WTC11 (cell line): ENCODE results near the gene LYG1. TPM values are rescaled to one million over a fixed set of nuclear protein-coding genes. Genes with fewer than 3 reads are reported as not detected.
A peak's percentile ranks its signal among the peaks of the same experiment; 100 is the strongest.

Source experiments
- ATF1 ChIP-seq: sonication (generic); formaldehyde crosslinking; IDR thresholded peaks from 2 replicates; pipeline ENCODE4 v1.8.1; 2023; ENCODE audit warnings: mild to moderate bottlenecking, moderate library complexity, missing genetic modification reagents
- CBFB ChIP-seq: sonication (generic); formaldehyde crosslinking; IDR thresholded peaks from 2 replicates; pipeline ENCODE4 v1.8.1; 2022; ENCODE audit warnings: mild to moderate bottlenecking, low read depth, missing genetic modification reagents
- CREB1 ChIP-seq: sonication (generic); formaldehyde crosslinking; IDR thresholded peaks from 2 replicates; pipeline ENCODE4 v1.8.0; 2023; ENCODE audit warnings: mild to moderate bottlenecking, missing genetic modification reagents
- ELF4 ChIP-seq: sonication (generic); formaldehyde crosslinking; IDR thresholded peaks from 2 replicates; pipeline ENCODE4 v1.8.1; 2022; ENCODE audit warnings: low read depth, mild to moderate bottlenecking, moderate library complexity, missing genetic modification reagents
- FOXP1 ChIP-seq: sonication (generic); formaldehyde crosslinking; IDR thresholded peaks from 2 replicates; pipeline ENCODE4 v1.8.0; 2022; ENCODE audit warnings: missing genetic modification reagents, mild to moderate bottlenecking, moderate library complexity, borderline replicate concordance
- GABPB1 ChIP-seq: sonication (generic); formaldehyde crosslinking; IDR thresholded peaks from 2 replicates; pipeline ENCODE4 v1.8.1; 2023; ENCODE audit warnings: mild to moderate bottlenecking, missing genetic modification reagents
- HMGA2 ChIP-seq: fragments of 250-450 bp; sonication (Bioruptor Pico); IDR thresholded peaks from 2 replicates; pipeline ENCODE4 v1.4.0; 2021; ENCODE audit warnings: mild to moderate bottlenecking, moderate library complexity
- MXD4 ChIP-seq: fragments of 250-450 bp; sonication (Bioruptor Pico); IDR thresholded peaks from 2 replicates; pipeline ENCODE4 v1.8.0; 2021; ENCODE audit warnings: mild to moderate bottlenecking, moderate library complexity, borderline replicate concordance
- MYBL2 ChIP-seq: sonication (generic); formaldehyde crosslinking; IDR thresholded peaks from 2 replicates; pipeline ENCODE4 v1.8.1; 2023; ENCODE audit warnings: mild to moderate bottlenecking, moderate library complexity, missing genetic modification reagents
- NFATC4 ChIP-seq: fragments of 250-450 bp; sonication (Bioruptor Pico); IDR thresholded peaks from 2 replicates; pipeline ENCODE4 v1.9.0; 2021; ENCODE audit warnings: mild to moderate bottlenecking
- RELA ChIP-seq: sonication (generic); formaldehyde crosslinking; IDR thresholded peaks from 2 replicates; pipeline ENCODE4 v1.8.1; 2022; ENCODE audit warnings: missing genetic modification reagents, mild to moderate bottlenecking, borderline replicate concordance
- TP53 ChIP-seq: sonication (generic); formaldehyde crosslinking; IDR thresholded peaks from 2 replicates; pipeline ENCODE4 v1.8.1; 2023; ENCODE audit warnings: mild to moderate bottlenecking, missing genetic modification reagents
- ZNF232 ChIP-seq: sonication (generic); formaldehyde crosslinking; IDR thresholded peaks from 2 replicates; pipeline ENCODE4 v1.8.0; 2022; ENCODE audit warnings: mild to moderate bottlenecking, missing genetic modification reagents
- ZNF263 ChIP-seq: sonication (generic); formaldehyde crosslinking; IDR thresholded peaks from 2 replicates; pipeline ENCODE4 v1.8.1; 2022; ENCODE audit warnings: low read depth, mild to moderate bottlenecking, moderate library complexity, missing genetic modification reagents
- ZNF416 ChIP-seq: fragments of 250-450 bp; sonication (Bioruptor Pico); IDR thresholded peaks from 2 replicates; pipeline ENCODE4 v1.9.0; 2021; ENCODE audit warnings: mild to moderate bottlenecking, inconsistent platforms
- total RNA-seq: library from RNA; stranded (reverse); gene quantifications from 3 replicates; pipeline ENCODE4 v1.2.3, GENCODE V29; 2021
- TF ChIP-seq, protein P1 (sequence below): sonication (generic); formaldehyde crosslinking; IDR thresholded peaks from 2 replicates; pipeline ENCODE4 v1.8.0; 2022; ENCODE audit warnings: missing genetic modification reagents
- TF ChIP-seq, protein P2 (sequence below): sonication (generic); formaldehyde crosslinking; IDR thresholded peaks from 2 replicates; pipeline ENCODE4 v1.8.1; 2022; ENCODE audit warnings: low read depth, mild to moderate bottlenecking, moderate library complexity, missing genetic modification reagents, borderline replicate concordance
- TF ChIP-seq, protein P3 (sequence below): fragments of 250-450 bp; sonication (Bioruptor Pico); IDR thresholded peaks from 2 replicates; pipeline ENCODE4 v1.8.0; 2021; ENCODE audit warnings: mild to moderate bottlenecking
- TF ChIP-seq, protein P4 (sequence below): fragments of 250-450 bp; sonication (Bioruptor Pico); IDR thresholded peaks from 2 replicates; pipeline ENCODE4 v2.1.2; 2022; ENCODE audit warnings: mild to moderate bottlenecking, moderate library complexity
- TF ChIP-seq, protein P5 (sequence below): sonication (generic); formaldehyde crosslinking; IDR thresholded peaks from 2 replicates; pipeline ENCODE4 v1.8.1; 2023; ENCODE audit warnings: mild to moderate bottlenecking, missing genetic modification reagents, moderate library complexity
- TF ChIP-seq, protein P6 (sequence below): sonication (generic); formaldehyde crosslinking; IDR thresholded peaks from 2 replicates; pipeline ENCODE4 v1.8.0; 2023; ENCODE audit warnings: missing genetic modification reagents, mild to moderate bottlenecking, borderline replicate concordance

Gene LYG1
- total RNA-seq, 1 experiment from 2014 or later = 0.35 TPM

DNA sequence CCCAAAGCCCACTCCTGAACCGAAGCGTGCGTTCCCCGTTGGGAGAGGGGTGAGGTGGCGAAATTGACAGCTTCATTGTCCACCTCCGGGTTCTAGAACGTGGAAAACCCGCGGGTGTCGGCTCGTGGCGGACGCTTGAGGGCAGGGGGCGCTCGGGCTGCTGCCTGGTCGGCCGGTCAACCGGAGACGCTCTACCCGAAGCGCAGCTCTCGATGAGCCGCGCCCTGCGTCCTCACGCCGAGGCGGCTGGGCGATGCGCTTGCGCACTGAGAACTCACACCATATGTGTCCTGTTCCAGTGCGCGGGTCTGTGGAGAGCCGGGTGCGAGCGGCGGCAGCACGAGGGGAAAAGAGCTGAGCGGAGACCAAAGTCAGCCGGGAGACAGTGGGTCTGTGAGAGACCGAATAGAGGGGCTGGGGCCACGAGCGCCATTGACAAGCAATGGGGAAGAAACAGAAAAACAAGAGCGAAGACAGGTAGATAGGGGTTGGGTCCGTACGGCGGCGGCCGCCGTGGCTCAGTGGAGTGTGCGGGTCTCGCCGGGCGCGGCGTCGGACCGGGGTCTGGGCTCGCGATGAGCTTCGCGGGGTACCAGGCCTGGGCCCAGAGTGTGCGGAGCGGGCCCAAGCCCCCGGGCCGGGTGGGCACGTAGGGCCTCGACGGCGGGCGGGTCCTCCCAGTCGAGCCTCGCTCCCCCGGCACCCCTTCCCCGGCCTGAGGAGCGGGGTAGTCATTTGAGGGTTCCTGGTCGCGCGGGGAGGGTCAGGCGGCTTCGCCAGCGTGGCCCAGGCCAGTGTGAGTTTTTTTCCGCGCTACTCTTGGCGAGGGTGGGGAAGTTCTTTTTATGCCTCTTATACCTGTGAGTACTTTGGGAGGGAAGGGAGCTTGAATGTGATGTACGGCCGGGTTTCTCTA lies 36.4 kb upstream of the LYG1 start, which contains the start of gene EIF5B (continued):
- TF ChIP-seq ATF1 (CRISPR knock-in tag) (no peak; the same call in 1 of the 2 replicates), GABPB1 (CRISPR knock-in tag) (peak; percentile 50; the same call in 1 of the 2 replicates), FOXP1 (CRISPR knock-in tag) (peak; percentile 93), TP53 (CRISPR knock-in tag) (no peak), MYBL2 (no peak; the same call in 1 of the 2 replicates), CBFB (CRISPR knock-in tag) (no peak), HMGA2 (CRISPR knock-in tag) (no peak), ZNF263 (CRISPR knock-in tag) (no peak), ZNF416 (no peak), CREB1 (no peak), MXD4 (no peak), NFATC4 (CRISPR knock-in tag) (no peak), ZNF232 (0 out of 2 replicates have a peak, but pooled peaks have one; percentile 50), ELF4 (no peak), RELA (CRISPR knock-in tag) (no peak)
- TF ChIP-seq, protein P1, sequence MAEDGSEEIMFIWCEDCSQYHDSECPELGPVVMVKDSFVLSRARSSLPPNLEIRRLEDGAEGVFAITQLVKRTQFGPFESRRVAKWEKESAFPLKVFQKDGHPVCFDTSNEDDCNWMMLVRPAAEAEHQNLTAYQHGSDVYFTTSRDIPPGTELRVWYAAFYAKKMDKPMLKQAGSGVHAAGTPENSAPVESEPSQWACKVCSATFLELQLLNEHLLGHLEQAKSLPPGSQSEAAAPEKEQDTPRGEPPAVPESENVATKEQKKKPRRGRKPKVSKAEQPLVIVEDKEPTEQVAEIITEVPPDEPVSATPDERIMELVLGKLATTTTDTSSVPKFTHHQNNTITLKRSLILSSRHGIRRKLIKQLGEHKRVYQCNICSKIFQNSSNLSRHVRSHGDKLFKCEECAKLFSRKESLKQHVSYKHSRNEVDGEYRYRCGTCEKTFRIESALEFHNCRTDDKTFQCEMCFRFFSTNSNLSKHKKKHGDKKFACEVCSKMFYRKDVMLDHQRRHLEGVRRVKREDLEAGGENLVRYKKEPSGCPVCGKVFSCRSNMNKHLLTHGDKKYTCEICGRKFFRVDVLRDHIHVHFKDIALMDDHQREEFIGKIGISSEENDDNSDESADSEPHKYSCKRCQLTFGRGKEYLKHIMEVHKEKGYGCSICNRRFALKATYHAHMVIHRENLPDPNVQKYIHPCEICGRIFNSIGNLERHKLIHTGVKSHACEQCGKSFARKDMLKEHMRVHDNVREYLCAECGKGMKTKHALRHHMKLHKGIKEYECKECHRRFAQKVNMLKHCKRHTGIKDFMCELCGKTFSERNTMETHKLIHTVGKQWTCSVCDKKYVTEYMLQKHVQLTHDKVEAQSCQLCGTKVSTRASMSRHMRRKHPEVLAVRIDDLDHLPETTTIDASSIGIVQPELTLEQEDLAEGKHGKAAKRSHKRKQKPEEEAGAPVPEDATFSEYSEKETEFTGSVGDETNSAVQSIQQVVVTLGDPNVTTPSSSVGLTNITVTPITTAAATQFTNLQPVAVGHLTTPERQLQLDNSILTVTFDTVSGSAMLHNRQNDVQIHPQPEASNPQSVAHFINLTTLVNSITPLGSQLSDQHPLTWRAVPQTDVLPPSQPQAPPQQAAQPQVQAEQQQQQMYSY (CRISPR knock-in tag) = no peak; the same call in 1 of the 2 replicates
- TF ChIP-seq, protein P2, sequence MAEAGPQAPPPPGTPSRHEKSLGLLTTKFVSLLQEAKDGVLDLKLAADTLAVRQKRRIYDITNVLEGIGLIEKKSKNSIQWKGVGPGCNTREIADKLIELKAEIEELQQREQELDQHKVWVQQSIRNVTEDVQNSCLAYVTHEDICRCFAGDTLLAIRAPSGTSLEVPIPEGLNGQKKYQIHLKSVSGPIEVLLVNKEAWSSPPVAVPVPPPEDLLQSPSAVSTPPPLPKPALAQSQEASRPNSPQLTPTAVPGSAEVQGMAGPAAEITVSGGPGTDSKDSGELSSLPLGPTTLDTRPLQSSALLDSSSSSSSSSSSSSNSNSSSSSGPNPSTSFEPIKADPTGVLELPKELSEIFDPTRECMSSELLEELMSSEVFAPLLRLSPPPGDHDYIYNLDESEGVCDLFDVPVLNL (CRISPR knock-in tag) = no peak; the same call in 1 of the 2 replicates
- TF ChIP-seq, protein P3, sequence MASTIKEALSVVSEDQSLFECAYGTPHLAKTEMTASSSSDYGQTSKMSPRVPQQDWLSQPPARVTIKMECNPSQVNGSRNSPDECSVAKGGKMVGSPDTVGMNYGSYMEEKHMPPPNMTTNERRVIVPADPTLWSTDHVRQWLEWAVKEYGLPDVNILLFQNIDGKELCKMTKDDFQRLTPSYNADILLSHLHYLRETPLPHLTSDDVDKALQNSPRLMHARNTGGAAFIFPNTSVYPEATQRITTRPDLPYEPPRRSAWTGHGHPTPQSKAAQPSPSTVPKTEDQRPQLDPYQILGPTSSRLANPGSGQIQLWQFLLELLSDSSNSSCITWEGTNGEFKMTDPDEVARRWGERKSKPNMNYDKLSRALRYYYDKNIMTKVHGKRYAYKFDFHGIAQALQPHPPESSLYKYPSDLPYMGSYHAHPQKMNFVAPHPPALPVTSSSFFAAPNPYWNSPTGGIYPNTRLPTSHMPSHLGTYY (CRISPR knock-in tag) = no peak
- TF ChIP-seq, protein P4, sequence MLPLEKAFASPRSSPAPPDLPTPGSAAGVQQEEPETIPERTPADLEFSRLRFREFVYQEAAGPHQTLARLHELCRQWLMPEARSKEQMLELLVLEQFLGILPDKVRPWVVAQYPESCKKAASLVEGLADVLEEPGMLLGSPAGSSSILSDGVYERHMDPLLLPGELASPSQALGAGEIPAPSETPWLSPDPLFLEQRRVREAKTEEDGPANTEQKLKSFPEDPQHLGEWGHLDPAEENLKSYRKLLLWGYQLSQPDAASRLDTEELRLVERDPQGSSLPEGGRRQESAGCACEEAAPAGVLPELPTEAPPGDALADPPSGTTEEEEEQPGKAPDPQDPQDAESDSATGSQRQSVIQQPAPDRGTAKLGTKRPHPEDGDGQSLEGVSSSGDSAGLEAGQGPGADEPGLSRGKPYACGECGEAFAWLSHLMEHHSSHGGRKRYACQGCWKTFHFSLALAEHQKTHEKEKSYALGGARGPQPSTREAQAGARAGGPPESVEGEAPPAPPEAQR = no peak
- TF ChIP-seq, protein P5, sequence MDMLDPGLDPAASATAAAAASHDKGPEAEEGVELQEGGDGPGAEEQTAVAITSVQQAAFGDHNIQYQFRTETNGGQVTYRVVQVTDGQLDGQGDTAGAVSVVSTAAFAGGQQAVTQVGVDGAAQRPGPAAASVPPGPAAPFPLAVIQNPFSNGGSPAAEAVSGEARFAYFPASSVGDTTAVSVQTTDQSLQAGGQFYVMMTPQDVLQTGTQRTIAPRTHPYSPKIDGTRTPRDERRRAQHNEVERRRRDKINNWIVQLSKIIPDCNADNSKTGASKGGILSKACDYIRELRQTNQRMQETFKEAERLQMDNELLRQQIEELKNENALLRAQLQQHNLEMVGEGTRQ (CRISPR knock-in tag) = no peak
- TF ChIP-seq, protein P6, sequence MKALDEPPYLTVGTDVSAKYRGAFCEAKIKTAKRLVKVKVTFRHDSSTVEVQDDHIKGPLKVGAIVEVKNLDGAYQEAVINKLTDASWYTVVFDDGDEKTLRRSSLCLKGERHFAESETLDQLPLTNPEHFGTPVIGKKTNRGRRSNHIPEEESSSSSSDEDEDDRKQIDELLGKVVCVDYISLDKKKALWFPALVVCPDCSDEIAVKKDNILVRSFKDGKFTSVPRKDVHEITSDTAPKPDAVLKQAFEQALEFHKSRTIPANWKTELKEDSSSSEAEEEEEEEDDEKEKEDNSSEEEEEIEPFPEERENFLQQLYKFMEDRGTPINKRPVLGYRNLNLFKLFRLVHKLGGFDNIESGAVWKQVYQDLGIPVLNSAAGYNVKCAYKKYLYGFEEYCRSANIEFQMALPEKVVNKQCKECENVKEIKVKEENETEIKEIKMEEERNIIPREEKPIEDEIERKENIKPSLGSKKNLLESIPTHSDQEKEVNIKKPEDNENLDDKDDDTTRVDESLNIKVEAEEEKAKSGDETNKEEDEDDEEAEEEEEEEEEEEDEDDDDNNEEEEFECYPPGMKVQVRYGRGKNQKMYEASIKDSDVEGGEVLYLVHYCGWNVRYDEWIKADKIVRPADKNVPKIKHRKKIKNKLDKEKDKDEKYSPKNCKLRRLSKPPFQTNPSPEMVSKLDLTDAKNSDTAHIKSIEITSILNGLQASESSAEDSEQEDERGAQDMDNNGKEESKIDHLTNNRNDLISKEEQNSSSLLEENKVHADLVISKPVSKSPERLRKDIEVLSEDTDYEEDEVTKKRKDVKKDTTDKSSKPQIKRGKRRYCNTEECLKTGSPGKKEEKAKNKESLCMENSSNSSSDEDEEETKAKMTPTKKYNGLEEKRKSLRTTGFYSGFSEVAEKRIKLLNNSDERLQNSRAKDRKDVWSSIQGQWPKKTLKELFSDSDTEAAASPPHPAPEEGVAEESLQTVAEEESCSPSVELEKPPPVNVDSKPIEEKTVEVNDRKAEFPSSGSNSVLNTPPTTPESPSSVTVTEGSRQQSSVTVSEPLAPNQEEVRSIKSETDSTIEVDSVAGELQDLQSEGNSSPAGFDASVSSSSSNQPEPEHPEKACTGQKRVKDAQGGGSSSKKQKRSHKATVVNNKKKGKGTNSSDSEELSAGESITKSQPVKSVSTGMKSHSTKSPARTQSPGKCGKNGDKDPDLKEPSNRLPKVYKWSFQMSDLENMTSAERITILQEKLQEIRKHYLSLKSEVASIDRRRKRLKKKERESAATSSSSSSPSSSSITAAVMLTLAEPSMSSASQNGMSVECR = peak; percentile 82; the same call in 1 of the 2 replicates
- TF ChIP-seq, all 79 proteins: peak for 17
